SK-N-MC (cell line): ENCODE data around the gene PDPK1.
A peak's percentile ranks its signal among the peaks of the same experiment; 100 is the strongest.
"Not testable (repeated sequence)": the region's sequence is repeated elsewhere in the genome, so short reads cannot be mapped to it uniquely, and the experiment has no call there.

Experiments used
- DNase-seq: peaks from one replicate; pipeline ENCODE4 v3.0.0-alpha.2; 2011; ENCODE audit warnings: low read depth, low spot score
- H3K27ac ChIP-seq: fragments of 200-600 bp; sonication (generic); 2 replicates; pipeline ENCODE4 v1.5.1; 2016; ENCODE audit warnings: mixed run types
- H3K36me3 ChIP-seq: fragments of 200-600 bp; sonication (generic); 2 replicates; pipeline ENCODE4 v1.6.1; 2017; ENCODE audit warnings: antibody characterized with exemption, low read length, mixed read lengths; ENCODE audit not compliant: insufficient read depth
- H3K4me3 ChIP-seq: fragments of 200-600 bp; sonication (generic); 2 replicates; pipeline ENCODE4 v1.5.1; 2016
- H3K9ac ChIP-seq: fragments of 200-600 bp; sonication (generic); 2 replicates; pipeline ENCODE4 v1.8.0; 2017; ENCODE audit warnings: mixed run types, mixed read lengths; ENCODE audit not compliant: insufficient read length
- H3K9me3 ChIP-seq: fragments of 200-600 bp; sonication (generic); 2 replicates; pipeline ENCODE4 v1.6.1; 2017; ENCODE audit warnings: low read depth, mild to moderate bottlenecking, antibody characterized with exemption, low read length, moderate library complexity, mixed read lengths
- EZH2 ChIP-seq: fragments of 200-600 bp; sonication (generic); IDR thresholded peaks from one replicate; pipeline ENCODE4 v1.6.1; 2017; ENCODE audit warnings: antibody characterized with exemption
- FOXP2 ChIP-seq: optimal IDR thresholded peaks from 2 replicates; pipeline ENCODE3; 2011; ENCODE audit warnings: mild to moderate bottlenecking, moderate library complexity; ENCODE audit not compliant: insufficient read depth; ENCODE audit errors: extremely low read length, control extremely low read depth
- POLR2AphosphoS5 ChIP-seq: IDR thresholded peaks from 2 replicates; pipeline ENCODE4 v1.6.1; 2012; ENCODE audit warnings: mild to moderate bottlenecking, low read depth, low read length, borderline replicate concordance

Gene PDPK1

DNA sequence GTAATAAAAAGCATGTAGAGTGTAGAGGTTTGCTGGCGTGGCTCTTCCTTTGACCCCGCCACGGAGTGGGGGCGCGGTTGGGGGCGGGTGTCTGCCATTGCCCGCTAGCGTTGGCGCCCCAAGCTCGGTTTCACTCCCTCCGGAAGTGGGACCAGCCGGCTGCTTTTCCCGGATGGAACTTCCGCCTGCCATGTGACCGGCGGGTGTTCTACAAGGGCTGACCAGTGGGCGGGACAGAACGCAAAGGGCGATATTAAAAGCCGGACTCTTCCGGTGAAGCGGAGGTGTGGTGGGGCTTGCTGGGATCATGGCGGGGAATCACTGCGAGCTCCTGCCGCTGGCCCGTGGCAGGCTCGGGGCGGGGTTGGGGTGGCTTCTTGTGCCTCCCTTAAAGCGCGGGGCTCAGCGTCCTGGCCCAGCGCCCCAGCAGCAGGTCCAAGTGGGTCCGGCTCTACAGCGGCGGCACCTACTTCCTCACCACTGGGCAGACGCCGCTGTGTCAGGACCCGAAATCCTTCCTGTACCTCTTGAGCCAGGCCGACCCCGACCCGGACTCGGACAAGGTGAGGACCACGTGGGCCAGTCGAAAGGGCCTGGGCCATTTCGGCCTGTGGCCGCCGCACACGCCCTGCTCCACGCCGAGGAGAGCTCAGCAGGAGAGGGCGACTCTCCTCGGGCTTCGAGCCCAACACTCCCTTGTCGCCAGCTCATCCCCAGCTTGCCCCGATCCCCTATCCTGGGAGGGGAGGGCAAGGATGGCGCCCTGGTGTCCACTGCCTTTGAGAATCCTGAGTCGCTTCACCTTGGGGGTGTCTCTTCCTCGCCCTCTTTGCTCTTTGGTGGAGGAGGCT lies 65.6 kb downstream of the PDPK1 start:
- Histone ChIP-seq H3K4me3 (peak overlapping the region; percentile 91), H3K27ac (peak overlapping the region; percentile 55; the same call in 1 of the 2 replicates), H3K9ac (peak overlapping the region; percentile 92), H3K36me3 (no peaks in the 10 kb centered on the region), H3K9me3 (no peaks in the 10 kb centered on the region)
- TF ChIP-seq EZH2, result no peak
- peak; percentile 91 for TF ChIP-seq POLR2AphosphoS5
- TF ChIP-seq FOXP2, result no peak
- peak; percentile 45 for DNase-seq

GRCh38 chr16:2604016-2604369 lies 66.2 kb downstream of the PDPK1 start:
- not testable (repeated sequence) for H3K27ac ChIP-seq, H3K36me3 ChIP-seq, DNase-seq, H3K9me3 ChIP-seq
- peak overlapping the region; percentile 91 for H3K4me3 ChIP-seq
- H3K9ac ChIP-seq, result peak overlapping the region; percentile 92

GRCh38 chr16:2606820-2607219 lies 69.0 kb downstream of the PDPK1 start:
- H3K27ac ChIP-seq, H3K9ac ChIP-seq, DNase-seq, H3K4me3 ChIP-seq, H3K9me3 ChIP-seq: not testable (repeated sequence)
- peaks cover 14% of the 10 kb centered on the region; the same call in 1 of the 2 replicates for H3K36me3 ChIP-seq

GRCh38 chr16:2609345-2609744 lies 71.5 kb downstream of the PDPK1 start:
- H3K9ac ChIP-seq, H3K4me3 ChIP-seq, DNase-seq, H3K9me3 ChIP-seq, H3K27ac ChIP-seq: not testable (repeated sequence)
- H3K36me3 ChIP-seq, result peaks cover 14% of the 10 kb centered on the region; the same call in 1 of the 2 replicates

DNA sequence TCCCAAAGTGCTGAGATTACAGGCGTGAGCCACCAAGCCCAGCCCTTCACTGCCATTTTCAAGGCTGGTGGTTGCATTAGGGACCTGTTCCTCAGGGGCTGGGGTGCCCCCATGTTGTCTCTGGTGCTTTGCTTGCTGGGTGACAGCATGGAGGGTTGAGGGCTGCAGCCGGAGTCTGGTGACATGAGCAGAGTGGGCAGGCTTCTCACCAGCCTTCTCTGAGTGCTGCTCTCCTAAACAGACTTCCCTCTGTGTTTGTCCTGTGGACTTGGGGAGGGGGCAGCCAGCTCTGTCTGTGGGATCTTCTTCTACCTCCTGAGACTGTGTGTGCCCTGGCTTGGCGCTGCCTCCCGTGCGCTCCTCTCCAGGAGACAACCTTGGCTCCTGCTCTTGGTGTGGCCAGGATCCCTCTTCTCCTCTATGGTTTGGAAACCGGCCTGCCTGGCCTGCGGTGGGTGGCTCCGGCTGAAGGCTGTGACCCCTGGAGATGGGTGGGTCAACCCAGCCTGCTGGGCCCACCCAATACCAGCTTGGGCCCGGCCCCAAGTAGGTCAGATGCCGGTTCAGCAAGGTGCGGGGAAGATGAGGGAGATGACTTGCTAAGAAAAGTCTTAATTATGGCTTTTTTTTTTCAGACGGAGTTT lies 72.1 kb downstream of the PDPK1 start:
- Histone ChIP-seq H3K36me3 (peaks cover 14% of the 10 kb centered on the region; the same call in 1 of the 2 replicates), H3K9me3 (no peaks in the 10 kb centered on the region), H3K9ac (no peak overlapping the region), H3K27ac (no peak overlapping the region), H3K4me3 (no peak overlapping the region)
- DNase-seq, result no peak
- TF ChIP-seq FOXP2 (no peak), POLR2AphosphoS5 (no peak), EZH2 (no peak)

- no peak for DNase-seq
- no peak overlapping the region for H3K27ac ChIP-seq
- peaks cover 14% of the 10 kb centered on the region; the same call in 1 of the 2 replicates for H3K36me3 ChIP-seq
- TF ChIP-seq FOXP2 (no peak), EZH2 (no peak), POLR2AphosphoS5 (no peak)
- no peak overlapping the region for H3K4me3 ChIP-seq
- no peak overlapping the region for H3K9ac ChIP-seq
- no peaks in the 10 kb centered on the region for H3K9me3 ChIP-seq
Observed at GRCh38 chr16:2610781-2611498, 73.1 kb downstream of the PDPK1 start.

- no peak overlapping the region for H3K4me3 ChIP-seq
- no peak for TF ChIP-seq POLR2AphosphoS5
- TF ChIP-seq EZH2, result no peak
- TF ChIP-seq FOXP2, result no peak
- H3K36me3 ChIP-seq, result peaks cover 14% of the 10 kb centered on the region; the same call in 1 of the 2 replicates
- H3K27ac ChIP-seq, result no peak overlapping the region
- no peaks in the 10 kb centered on the region for H3K9me3 ChIP-seq
- no peak overlapping the region for H3K9ac ChIP-seq
- DNase-seq, result no peak
Observed at GRCh38 chr16:2611499-2611862, 73.7 kb downstream of the PDPK1 start.

DNA sequence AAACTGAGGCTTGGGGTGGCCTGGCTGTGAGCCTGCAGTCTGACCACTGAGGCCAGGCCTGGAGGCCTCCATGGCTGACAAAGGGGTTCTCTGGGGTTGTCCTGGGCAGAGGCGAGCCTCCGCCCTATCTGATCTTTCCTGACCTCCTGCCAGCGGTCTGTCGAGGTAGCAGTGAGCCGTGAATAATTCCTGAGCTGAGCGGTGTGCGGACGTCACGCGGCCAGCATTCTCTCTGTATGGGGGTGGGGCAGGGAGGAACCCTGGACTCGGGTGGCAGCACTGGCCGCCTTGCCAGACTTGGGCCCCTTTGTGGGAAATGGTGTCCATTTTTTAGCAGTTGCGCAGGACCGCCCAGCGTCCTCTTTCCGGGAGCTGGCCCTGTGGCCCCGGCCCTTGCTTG lies 74.1 kb downstream of the PDPK1 start:
- not testable (repeated sequence) for H3K27ac ChIP-seq, DNase-seq, H3K9me3 ChIP-seq, H3K9ac ChIP-seq, H3K4me3 ChIP-seq
- peaks cover 14% of the 10 kb centered on the region; the same call in 1 of the 2 replicates for H3K36me3 ChIP-seq

DNA sequence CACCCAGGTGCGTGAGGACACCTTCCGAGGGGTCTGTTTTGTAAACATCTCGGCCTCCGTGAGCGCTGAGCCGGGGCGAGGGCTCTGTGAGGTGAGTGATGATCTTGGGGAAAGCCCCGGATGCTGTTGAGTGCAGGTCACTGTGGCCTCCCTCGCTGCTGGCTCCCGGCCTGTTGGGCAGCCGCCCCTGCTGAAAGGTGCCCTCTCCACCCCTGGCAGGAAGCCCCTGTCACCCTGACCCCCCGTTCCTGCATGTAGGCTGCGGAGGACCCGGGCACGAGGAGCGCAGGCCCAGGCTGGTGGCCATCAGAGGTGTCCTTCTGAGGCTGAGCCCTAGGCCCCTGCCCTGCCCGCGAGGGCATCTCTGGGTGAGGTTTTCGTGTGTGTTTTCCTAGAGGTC lies 75.4 kb downstream of the PDPK1 start:
- DNase-seq, H3K9me3 ChIP-seq, H3K4me3 ChIP-seq, H3K27ac ChIP-seq, H3K9ac ChIP-seq: not testable (repeated sequence)
- H3K36me3 ChIP-seq, result peaks cover 14% of the 10 kb centered on the region; the same call in 1 of the 2 replicates
